GM18858 (cell line): ENCODE results near the gene BCKDHB.
"Not testable (repeated sequence)": the region's sequence is repeated elsewhere in the genome, so short reads cannot be mapped to it uniquely, and the experiment has no call there.

Experiments
- ATAC-seq: cut with Tn5 transposase; IDR thresholded peaks from one replicate; pipeline ENCODE4 v1.9.1; 2021; ENCODE audit not compliant: unreplicated experiment

The BCKDHB gene

GRCh38 chr6:80251321-80251720 is 144.8 kb downstream of the BCKDHB start:
- no peak for ATAC-seq

GRCh38 chr6:80254716-80255115 is 148.2 kb downstream of the BCKDHB start:
- ATAC-seq, result no peak

- ATAC-seq, result no peak
Observed at GRCh38 chr6:80256691-80257090, 150.2 kb downstream of the BCKDHB start.

GRCh38 chr6:80259118-80259517 is 152.6 kb downstream of the BCKDHB start:
- no peak for ATAC-seq

- no peak for ATAC-seq
Observed at GRCh38 chr6:80263585-80263984, 157.1 kb downstream of the BCKDHB start.

GRCh38 chr6:80268865-80269730 is 162.6 kb downstream of the BCKDHB start:
- ATAC-seq, result no peak

- ATAC-seq, result no peak
Observed at GRCh38 chr6:80271074-80271473, 164.6 kb downstream of the BCKDHB start.

- ATAC-seq, result no peak
Observed at GRCh38 chr6:80272988-80273387, 166.5 kb downstream of the BCKDHB start.

GRCh38 chr6:80276861-80277260 is 170.4 kb downstream of the BCKDHB start:
- no peak for ATAC-seq

- ATAC-seq, result no peak
Observed at GRCh38 chr6:80277501-80277900, 171.0 kb downstream of the BCKDHB start.

- ATAC-seq, result peak; percentile 61
Observed at GRCh38 chr6:80280262-80281010, 174.0 kb downstream of the BCKDHB start.

GRCh38 chr6:80282913-80283554 is 176.6 kb downstream of the BCKDHB start:
- ATAC-seq, result no peak

- no peak for ATAC-seq
Observed at GRCh38 chr6:80287112-80287511, 180.6 kb downstream of the BCKDHB start.

GRCh38 chr6:80287607-80288006 is 181.1 kb downstream of the BCKDHB start:
- ATAC-seq, result no peak

GRCh38 chr6:80289727-80290126 is 183.3 kb downstream of the BCKDHB start:
- ATAC-seq, result no peak

GRCh38 chr6:80294531-80294930 is 188.1 kb downstream of the BCKDHB start:
- ATAC-seq, result not testable (repeated sequence)

- ATAC-seq, result no peak
Observed at GRCh38 chr6:80302716-80303115, 196.2 kb downstream of the BCKDHB start.

- no peak for ATAC-seq
Observed at GRCh38 chr6:80304014-80304413, 197.5 kb downstream of the BCKDHB start.

GRCh38 chr6:80314531-80314930 is 208.1 kb downstream of the BCKDHB start:
- ATAC-seq, result no peak

GRCh38 chr6:80316686-80317231 is 210.3 kb downstream of the BCKDHB start:
- ATAC-seq, result no peak

- ATAC-seq, result no peak
Observed at GRCh38 chr6:80319196-80319595, 212.7 kb downstream of the BCKDHB start.
